ENCODE data around the gene RGPD3.
"Not testable (repeated sequence)": the region's sequence is repeated elsewhere in the genome, so short reads cannot be mapped to it uniquely, and the experiment has no call there.

- not testable (repeated sequence) for TF ChIP-seq POLR2A (IDR thresholded peaks at IDR 0.05; ENCODE audit: low read length); CTCF (IDR thresholded peaks at IDR 0.05); SMC3 (IDR thresholded peaks at IDR 0.05); FOSB (CRISPR knock-in tag; IDR thresholded peaks at IDR 0.05); JUN (IDR thresholded peaks at IDR 0.05); CEBPB (IDR thresholded peaks at IDR 0.05); MAX (IDR thresholded peaks at IDR 0.05); BHLHE40 (IDR thresholded peaks at IDR 0.05; ENCODE audit: low read depth, low read length); ESRRA (IDR thresholded peaks at IDR 0.05; ENCODE audit: borderline replicate concordance, low read length); EP300 (IDR thresholded peaks at IDR 0.05); POLR2AphosphoS2 (conservative IDR thresholded peaks at IDR 0.05; ENCODE audit: low read length)
- TF ChIP-seq, protein P1, sequence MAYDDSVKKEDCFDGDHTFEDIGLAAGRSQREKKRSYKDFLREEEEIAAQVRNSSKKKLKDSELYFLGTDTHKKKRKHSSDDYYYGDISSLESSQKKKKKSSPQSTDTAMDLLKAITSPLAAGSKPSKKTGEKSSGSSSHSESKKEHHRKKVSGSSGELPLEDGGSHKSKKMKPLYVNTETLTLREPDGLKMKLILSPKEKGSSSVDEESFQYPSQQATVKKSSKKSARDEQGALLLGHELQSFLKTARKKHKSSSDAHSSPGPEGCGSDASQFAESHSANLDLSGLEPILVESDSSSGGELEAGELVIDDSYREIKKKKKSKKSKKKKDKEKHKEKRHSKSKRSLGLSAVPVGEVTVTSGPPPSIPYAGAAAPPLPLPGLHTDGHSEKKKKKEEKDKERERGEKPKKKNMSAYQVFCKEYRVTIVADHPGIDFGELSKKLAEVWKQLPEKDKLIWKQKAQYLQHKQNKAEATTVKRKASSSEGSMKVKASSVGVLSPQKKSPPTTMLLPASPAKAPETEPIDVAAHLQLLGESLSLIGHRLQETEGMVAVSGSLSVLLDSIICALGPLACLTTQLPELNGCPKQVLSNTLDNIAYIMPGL (CRISPR knock-in tag; IDR thresholded peaks at IDR 0.05; ENCODE audit: borderline replicate concordance): not testable (repeated sequence)
Measured at GRCh38 chr2:106506002-106506687, 37.9 kb upstream of the RGPD3 start.

Measured in A549 (cell line).